ENCODE data around the gene GALE.
"Not testable (repeated sequence)": the region's sequence is repeated elsewhere in the genome, so short reads cannot be mapped to it uniquely, and the experiment has no call there.

GALE gene

DNA sequence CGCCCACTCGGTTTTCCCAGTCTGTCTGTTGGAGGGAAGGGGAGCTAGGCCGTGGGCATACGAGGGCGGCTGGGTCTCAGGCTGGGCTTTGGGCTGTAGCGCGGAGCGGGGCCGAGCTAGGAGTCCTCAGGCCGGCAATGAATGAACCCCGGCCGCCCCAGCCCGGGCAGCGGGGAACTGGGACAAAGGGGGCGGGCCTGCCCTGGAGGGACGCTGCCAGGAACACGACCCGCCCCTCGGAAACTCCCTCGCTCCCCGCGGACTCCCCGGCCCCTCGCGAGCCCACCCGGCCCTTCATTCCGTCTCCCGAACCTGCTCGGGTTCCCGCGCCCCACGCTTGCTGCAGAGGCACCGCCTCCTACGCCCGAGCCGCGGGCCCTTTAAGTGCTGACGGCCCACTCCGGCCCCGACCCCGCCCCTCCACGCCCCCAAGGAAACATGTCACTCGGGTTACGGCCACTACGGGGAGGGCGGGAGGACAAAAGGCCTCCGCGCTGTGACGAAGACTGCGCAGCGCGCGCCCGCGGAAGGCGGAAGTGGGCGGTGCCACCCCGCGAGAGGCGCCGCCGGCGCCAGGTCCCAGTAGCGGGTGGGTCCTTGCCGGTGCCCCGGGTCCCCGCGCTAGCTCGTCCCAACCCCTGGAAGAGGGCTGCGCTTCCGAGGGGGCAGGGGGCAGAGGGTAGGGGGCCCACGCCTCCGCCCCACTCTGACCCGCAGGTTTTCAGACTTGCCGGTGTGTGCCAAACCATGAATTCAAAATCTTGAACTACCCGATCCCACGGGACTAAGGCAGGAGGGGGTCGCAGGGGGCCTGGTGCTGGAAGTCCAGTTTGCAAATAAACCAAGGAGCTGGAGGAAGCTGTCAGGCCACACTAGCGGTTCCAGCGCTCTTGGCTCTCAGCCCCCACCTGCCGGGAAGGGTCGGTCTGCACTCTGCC is at the start of gene GALE:
Gene GALE (minus strand): TSS at position 355 of the 938 bp plus-strand sequence. CDS start 1,747 bp downstream, outside the sequence.
- DNase-seq, result peak; percentile 96

DNA sequence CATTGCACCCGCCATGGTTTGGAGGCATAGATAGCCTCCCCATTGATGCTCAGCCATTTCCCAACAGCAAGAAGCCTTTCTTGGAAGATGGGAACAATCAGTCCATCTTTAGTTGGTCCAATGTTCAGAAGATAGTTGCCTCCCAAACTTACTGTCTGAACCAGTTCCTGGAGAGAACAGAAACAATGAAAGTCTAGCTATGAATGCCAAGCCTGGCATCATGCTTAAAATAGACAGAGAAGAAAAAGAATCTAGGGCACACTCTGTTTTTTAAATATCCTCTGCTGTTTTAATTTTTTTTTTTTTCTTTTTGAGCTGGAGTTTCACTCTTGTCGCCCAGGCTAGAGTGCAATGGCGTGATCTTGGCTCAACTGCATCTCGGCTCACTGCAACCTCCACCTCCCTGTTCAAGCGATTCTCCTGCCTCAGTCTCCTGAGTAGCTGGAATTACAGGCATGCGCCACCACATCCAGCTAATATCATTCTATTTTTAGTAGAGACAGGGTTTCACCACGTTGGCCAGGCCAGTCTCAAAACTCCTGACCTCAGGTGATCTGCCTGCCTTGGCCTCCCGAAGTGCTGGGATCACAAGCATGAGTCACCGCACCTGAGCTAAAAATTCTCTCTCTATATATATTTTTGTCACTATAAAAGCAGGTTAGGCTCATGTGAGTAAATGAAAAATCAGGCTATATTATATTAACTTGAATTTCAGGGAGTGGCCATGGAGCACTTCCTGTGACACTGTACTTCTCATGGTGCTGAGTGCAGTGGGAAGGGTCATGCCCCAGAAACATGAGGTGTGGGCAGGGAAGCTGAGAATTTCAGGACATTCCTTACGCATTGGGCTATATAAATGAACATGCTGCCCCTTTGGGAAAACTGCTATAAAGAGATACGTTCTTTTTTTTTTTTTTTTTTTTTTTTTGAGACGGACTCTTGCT is 48.4 kb upstream of the GALE start:
- DNase-seq, result no peak

DNA sequence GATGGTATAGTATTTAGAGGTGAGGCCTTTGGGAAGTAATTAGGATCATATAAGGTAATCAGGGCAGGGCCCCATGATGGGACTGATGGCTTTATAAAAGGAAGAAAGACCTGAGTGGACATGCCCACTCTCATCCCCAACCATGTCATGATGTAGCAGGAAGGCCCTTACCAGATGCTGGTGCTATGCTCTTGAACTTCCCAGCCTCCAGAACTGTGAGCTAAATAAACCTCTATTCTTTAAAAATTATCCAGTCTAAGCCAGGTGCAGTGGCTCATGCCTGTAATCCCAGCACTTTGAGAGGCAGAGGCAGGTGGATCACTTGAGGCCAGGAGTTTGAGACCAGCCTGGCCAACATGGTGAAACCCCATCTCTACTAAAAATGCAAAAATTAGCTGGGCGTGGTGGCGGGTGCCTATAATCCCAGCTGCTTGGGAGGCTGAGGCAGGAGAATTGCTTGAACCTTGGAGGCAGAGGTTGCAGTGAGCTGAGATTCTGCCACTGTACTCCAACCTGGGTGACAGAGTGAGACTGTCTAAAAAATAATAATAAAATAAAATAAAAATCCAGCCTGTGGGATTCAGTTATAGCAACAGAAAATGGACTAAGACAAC is 47.0 kb upstream of the GALE start:
- not testable (repeated sequence) for DNase-seq

DNA sequence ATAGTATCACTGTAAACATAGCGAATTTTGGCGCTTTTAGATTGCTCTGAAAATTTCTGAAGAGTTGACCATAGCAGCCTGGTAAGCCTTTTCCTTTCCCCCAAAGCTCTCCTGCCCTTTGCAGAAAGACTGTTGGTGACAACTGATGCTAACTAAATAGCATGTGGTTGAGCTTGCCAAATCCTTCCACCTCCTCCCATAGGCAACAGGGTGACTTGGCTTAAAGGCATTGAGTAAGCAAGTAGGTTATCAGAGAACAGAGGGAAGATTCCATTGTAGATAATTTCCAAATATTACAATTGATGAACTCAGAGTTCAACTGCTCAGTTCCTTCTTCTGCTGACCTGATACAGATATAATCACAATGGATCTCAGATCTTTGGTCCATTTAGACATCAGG is 44.6 kb upstream of the GALE start:
- no peak for DNase-seq

DNA sequence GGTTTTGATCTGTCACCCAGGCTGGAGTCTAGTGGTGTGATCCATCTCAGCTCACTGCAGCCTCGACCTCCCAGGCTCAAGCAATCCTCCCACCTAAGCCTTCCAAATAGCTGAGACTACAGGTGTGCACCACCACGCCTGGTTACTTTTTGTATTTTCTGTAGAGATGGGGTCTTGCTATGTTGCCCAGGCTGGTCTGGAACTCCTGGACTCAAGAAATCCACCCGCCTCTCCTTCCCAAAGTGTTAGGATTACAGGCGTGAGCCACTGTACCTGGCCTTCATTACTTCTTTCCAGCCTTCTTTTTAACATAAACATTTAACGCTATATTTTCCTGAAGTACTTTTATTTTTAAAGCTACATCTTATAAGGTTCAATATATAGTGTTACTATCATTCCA is 43.1 kb upstream of the GALE start:
- DNase-seq, result no peak

DNA sequence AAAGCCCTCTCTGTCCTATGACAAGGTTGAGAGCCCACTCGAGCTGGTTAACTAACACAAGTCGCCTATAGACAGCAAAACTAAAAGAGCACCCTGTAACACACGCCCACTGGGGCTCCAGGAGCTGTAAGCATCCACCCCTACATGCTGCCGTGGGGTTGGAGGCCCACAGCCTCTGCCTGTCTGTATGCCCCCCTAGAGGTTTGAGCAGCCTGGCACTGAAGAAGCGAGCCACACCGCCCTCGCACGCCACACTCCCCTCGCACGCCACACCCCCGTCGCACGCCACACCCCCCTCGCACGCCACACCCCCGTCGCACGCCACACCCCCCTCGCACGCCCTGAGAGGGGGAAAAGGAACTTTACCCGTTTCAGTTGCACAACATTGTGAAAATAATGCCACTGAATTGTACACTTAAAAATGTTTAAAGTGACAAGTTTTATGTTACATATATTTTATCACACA is 37.9 kb upstream of the GALE start:
- DNase-seq, result peak; percentile 20

DNA sequence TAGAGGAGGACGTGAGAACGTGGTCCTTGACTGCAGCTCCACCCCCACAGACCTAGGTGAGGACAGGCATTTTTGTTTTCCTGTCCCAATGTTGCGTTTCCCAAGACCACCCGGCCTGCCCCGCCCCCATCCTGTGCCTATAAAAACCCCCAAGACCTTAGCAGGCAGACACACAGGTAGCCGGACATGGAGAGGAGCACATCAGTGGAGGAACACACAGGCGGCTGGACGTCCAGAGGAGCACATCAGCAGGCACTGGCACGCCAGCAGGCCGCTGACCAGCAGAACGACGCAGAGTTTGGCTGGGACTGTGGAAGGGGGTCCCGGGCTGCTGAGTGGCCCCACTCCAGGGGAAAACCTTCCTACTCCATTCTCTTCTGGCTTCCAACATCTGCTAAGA is 37.4 kb upstream of the GALE start:
- no peak for DNase-seq

DNA sequence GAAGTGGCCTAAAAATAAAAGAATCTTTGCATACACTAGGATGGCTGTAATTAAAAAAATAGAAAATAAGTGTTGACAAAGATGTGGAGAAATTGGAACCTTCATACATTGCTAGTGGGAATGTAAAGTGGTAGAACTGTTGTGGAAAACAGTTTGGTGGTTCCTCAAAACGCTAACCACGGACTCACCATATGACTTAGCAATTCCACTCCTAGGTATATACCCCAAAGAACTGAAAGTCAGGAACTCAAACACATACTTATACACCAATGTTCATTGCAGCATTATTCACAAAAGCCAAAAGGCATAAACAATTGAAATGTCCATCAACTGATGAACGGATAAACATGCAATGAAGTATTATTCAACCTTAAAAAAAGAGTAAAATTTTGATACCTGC is 35.5 kb upstream of the GALE start:
- no peak for DNase-seq

DNA sequence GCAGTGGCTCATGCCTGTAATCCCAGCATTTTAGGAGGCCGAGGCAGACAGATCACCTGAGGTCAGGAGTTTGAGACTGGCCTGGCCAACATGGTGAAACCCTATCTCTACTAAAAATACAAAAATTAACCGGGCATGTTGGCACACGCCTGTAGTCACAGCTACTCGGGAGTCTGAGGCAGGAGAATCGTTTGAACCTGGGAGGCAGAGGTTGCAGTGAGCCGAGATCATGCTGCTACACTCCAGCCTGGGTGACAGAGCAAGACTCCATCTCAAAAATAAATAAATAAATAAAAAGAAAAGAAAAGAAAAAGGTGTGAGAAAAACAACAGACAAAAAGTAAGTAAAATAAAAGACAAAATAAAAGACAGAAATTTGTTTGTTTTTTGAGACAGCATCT is 33.6 kb upstream of the GALE start:
- DNase-seq, result not testable (repeated sequence)

DNA sequence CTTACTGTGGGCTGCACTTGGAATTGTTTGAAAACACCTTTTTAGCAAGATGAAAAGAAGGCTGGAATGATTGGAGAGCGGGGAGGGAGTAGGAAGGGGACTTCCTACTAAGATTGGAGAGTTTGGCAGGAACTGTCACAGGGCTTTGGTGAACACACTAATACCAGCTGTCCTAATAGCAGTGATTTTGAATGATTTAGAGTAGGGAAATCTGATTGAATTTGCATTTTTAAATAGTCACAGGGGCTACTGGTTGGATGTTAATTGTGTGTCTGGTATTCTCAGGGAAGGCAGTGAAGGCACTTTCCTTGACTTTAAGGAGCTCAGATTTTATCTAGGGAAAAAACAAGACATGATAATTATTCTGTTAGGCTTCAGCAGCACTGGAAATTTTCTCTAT is 27.2 kb upstream of the GALE start:
- no peak for DNase-seq

DNA sequence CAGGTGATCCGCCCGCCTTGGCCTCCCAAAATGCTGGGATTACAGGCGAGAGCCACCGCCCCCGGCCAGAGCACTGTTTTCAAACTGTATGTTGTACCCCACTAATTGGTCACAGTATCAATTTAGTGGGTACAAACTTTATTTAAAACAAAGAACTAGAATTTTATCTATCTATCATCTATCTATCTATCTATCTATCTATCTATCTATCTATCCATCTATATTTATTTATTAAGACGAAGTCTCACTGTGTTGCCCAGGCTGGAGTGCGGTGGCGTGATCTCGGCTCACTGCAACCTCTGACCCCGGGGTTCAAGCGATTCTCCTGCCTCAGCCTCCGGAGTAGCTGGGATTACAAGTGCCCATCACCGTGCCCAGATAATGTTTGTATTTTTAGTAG is 26.0 kb upstream of the GALE start:
- not testable (repeated sequence) for DNase-seq

DNA sequence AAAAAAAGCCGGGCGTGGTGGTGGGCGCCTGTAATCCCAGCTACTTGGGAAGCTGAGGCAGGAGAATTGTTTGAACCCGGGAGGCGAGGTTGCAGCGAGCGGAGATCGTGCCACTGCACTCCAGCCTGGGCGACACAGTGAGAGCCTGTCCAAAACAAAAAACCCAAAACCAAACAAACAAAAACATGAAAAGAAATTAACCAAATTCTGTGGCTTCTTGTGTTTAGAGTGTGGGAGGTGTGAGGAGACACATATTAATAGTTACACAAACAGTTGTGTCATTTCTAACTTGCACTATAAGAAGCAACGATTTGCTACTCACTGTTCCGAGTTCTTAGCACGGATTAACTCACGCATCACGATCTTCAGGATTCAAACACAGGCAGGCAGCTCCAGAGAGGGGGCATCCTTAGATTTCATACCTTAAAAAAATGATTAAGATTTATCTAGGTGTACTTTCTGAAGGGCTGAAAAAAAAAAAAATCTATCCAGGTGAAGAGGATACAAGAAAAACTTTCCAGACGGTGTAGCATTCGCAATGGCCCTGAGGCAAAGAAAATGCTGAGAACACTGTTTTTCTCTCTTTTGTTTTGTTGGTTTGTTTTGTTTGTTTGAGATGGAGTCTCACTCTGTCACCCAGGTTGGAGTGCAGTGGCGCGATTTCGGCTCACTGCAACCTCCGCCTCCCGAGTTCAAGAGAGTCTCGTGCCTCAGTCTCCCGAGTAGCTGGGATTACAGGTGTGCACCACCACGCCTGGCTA is 25.4 kb upstream of the GALE start:
- no peak for DNase-seq

DNA sequence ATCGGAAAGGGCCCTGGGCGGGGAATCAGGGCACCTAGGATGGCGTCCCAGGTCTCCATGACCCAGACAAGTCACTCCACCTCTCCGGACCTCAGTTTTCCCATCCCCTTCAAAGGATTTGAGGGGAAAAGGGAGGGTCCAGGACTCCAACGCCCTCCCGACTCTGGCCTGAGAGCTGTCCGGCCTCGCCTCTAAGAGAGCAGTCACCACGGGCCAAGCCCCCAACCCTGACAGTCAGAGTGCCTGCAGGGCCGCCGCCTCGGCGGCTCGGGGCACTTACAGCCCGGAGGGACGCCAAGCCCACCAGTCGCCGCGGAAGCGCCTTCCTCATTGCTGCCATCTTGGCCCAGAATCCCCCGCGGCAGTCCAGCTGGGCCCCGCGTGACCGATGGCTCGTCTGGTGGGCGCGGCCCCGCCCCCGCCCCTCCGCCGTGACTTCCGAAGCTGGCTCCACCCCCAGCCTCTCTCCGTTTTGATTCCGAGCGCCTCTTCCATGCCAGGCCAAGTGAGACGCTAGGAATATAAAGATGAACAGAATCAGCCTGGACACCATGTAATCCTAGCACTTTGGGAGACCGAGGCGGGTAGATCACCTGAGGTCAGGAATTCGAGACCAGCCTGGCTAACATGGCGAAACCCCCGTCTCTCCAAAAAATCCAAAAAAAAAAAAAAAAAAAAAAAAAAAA is 24.7 kb upstream of the GALE start, which contains the start of gene HMGCL:
Gene HMGCL (minus strand): TSS at position 354 of the 686 bp plus-strand sequence. CDS start 14 bp downstream, at position 340.
- DNase-seq, result peak; percentile 90

DNA sequence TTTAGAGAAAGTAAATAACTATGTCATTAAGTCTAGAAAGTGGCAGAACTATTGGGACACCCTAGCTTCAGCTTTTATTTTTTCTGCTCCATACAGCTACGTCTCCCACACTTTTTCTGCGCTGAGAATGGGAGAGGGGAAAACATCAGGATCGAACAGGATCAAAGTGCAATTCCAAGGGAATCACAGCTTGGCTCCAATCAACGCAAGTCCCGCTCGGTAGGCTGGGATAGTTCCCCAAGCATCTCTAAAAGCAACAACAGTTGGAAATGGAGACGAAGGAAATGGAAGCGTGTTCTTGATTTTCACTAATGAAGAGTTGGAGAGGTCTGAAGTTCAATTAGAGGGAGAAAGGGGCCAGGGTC is 24.1 kb upstream of the GALE start:
- no peak for DNase-seq

DNA sequence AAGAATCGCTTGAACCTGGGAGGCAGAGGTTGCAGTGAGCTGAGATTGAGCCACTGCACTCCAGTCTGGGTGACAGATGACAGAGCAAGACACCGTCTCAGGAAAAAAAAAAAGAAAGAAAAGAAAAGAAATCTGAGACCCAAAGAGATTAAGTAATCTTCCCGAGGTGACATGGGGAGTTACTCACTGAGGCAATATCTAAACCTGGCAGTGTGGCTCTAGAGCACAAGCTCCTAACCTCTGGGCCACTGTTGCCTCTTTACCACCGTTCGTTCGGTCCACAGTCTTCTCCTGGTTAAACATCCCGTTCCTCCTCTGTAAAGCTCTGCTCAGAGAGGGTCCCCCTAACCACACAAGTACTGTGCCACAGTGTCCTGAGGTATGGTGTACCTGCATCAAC is 23.2 kb upstream of the GALE start:
- no peak for DNase-seq

DNA sequence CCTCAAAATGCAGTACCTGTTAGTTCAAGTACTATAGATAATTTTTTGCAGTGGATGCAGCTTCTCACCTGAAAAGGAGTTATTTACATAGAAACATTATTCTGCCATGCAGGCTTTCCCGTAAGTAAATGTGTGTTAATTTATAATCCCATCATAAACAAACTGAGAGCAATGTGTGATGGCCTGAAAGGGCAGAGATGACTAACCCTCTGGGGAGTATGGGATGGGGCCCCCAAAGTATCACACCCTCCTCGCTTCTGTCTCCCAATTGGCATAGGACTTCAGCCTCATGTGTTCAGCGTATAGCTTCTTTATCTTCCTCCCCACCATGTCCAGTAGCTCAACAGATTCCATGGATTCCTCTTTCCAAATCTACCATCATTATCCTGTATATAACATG is 17.1 kb upstream of the GALE start:
- DNase-seq, result no peak

DNA sequence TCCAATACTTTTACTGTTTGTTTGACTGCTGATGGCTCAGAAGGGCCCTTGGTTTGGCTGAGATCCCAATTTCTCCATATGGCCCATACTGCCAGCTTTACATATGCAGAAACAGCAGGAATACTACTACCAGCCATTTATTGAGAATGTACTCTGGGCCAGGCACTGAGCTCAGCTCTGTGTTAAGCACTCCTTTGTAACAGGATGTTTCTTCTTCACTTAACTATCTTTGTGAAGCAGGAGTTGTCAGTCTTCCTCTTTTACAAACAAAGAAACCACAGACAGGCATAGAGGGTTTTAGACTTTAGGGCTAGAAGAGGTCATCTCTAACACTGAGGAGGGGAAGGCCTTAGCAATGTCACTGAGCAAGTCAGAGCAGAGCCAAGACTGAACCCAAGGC is 16.4 kb upstream of the GALE start:
- DNase-seq, result no peak

DNA sequence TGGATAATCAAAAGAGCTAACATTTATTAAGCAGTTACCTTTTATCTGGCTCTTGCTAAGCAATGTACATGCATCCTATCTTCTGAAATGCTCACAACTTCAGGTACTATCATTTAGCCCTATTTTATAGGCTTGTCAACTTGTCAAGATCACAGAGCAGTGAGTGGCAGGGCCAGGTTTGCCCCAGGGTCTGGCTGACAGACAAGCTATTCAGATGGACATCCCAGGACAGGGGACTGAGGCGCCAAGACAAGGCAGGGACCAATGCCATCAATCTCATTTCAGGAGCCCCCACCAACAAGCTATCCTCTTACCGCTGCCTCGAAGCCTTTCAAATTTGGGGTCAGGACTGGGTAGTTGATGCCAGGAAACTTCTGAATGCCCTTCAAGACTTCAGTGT is 15.8 kb upstream of the GALE start:
- DNase-seq, result no peak

DNA sequence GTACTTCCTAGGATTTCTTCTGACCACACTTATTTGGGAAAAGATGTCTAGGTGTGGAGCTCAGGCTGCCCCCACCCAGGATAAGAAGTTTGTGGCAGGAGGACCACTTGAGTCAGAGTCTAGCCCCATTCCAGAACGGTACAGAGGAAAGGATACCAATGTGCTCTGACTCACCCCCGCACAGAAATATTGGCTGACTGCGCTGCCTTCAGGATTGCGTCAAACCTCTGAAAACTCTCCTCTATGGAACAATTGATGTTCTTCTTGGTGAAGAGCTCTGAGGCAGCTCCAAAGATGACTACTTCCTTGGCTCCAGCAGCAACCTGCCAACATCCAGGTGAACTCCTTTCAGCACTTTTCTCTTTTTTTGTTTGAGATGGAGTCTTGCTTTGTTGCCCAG is 13.5 kb upstream of the GALE start:
- DNase-seq, result no peak

DNA sequence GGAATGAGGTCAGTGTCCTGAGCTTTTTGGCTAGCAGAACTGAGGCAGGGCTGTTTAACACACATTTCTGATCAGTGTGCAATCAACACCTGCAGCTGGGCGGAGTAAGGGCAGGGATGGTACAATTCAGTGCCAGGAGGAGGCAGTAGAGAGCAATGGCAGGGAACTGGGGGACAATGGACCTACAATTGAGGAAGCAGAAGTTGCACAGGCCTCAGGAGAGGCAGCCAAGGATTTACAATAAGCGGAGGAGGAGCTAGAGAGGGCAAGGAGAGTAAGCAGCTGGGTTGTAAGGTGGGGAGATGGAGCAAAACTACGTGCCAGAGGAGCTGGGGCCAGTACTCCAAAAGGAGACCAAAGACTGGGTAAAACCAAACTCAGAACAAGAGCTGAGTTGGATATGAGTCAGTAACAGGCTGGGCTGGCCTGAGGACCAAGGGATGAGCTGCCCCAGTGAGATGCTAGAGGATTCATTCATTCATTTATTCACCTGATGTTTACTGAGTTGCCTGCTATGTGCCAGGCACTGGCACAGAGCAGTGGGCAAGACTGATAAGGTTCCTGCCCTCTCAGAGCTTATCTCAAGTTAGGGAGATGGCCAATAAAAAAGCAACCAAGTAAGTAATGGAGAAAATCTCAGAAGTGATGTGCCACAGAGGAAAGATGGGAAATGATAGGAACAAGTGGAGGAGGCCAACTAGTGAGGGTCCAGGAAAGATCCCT is 10.4 kb upstream of the GALE start:
- DNase-seq, result no peak

DNA sequence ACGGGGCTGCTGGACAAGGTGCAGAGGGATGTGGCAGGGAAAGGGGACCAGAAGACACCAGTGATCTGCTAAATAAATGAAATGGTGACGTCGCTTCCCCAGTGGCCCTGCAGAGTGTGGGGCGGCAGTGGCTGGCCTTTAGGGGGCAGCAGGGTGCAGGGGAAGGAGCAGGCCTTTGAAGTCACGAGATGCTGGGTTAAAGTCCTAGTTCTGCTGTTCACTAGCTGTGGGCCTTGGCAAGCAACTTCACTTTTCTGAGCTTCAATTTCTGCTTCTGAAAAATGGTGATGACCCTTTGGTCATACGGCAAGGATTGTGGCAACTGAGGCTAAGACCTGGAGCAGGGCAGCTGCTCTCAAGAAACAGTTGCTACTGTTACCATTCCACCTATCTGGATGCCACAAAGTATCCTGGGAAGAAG is 9.2 kb upstream of the GALE start:
- peak; percentile 56 for DNase-seq
